Hematopoietic multipotent progenitor cell treated with erythropoietin and hydrocortisone succinate and interleukin-3 and kit ligand, for 8 days (in vitro differentiated cells): ENCODE data around the gene LHX3.

Source experiments
- DNase-seq: peaks from one replicate; pipeline ENCODE4 v3.0.0-alpha.2; 2015

Gene LHX3

GRCh38 chr9:136191099-136191959, 13.6 kb downstream of the LHX3 start:
- DNase-seq, result peak; percentile 68

DNA sequence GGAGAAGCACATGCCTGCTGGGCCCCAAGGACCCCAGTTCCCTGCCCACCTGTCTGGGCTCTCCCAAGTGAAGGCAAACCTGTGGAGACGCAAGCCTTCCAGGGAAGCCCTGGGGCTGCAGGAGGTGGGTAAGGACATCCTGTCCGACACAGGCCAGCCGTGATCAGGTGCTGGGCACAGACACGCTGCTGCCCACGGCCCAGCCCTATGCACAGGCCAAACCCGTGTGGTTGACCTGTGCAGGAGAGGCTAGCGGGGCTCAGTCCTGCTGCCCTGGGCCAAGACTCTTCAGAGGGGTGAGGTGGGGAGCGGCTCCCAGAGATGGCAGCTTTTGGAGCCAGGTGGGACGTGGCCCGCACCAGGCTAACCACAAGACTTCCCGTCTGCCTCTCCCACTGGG, 14.3 kb downstream of the LHX3 start:
- no peak for DNase-seq

- DNase-seq, result peak; percentile 85
Measured at GRCh38 chr9:136190237-136190601, 14.7 kb downstream of the LHX3 start.

DNA sequence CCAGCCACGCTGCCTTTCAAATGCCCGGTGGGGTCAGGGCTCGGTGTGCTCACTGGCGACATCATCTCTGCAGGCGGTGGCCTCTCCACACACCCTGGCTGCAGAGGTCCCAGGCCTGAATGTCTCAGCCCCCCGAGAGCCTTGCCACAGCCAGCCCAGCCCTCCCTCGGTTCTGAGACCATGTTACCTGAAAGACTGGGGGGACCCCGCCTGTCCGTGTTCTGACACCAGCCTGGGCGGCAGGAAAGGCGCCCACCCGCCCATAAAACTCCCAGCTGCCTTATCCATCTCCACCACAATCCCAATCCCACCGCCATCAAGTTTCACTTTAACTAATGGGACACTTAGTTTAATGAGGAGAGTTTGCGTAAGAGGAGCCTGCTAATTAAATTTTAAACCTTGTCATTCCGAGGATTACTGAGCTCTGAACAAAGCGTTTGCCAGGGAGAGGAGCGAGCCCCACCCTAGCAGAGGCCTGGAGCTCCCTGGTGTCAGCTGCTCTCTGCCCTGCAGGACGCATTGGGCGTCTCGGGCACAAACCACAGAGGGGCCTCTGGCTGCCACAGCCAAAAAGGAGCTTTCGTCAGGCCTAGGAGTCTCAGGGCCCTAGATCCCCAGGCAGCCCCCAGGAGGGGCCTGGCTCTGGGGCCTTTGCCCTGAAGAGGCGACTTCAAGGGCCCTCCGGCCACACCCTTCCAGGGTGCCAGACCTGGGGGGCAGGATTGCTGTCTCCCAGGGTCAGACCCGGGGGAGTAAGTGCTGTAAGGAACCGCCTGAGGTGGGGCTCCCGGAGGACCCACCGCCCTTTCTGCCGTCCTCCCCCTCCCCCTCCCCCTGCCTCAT, 15.3 kb downstream of the LHX3 start:
- DNase-seq, result peak; percentile 82

- peak; percentile 68 for DNase-seq
Measured at GRCh38 chr9:136187683-136188586, 17.0 kb downstream of the LHX3 start.

DNA sequence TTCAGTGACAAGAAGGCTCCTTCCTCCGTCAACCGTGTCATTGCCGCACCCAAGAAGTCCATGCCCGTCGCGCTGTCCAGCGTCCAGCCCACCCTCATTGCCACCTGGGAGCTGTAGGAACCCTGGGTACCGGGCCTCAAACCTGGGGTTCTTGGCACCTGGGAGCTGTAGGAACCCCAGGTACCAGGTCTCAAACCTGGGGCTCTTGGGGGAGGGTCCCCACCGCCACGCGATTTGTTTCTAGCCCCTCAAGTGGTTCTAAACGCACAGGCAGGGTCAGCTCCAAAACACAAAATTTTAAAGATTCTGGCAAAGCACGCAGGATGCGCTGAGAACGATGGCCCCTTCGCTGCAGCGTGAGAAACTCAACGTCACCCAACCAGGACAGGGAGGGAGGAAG, 17.7 kb downstream of the LHX3 start:
- DNase-seq, result no peak

GRCh38 chr9:136186386-136186785, 18.5 kb downstream of the LHX3 start:
- DNase-seq, result no peak

GRCh38 chr9:136185596-136186366, 19.1 kb downstream of the LHX3 start:
- no peak for DNase-seq

DNA sequence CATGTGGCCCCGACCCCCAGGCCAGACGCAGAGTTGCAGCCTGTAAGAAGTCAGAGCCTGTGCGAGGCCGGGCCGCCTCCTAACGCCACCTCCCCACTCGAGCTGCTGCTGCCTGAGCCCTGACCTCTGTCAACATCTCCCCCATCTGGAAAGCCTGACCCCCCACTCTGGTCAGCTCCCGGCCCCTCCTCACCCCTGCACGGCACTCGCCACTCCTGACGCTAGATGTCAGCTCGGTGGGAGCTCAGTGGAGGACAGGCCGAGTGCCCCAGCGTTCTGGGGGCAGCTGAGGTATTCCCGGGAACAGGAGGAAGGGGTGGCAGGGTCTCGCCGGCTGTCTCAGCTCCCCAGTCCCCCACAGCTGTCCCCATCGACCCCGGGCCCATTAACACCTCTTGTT, 19.9 kb downstream of the LHX3 start:
- no peak for DNase-seq

GRCh38 chr9:136182850-136183422, 22.0 kb downstream of the LHX3 start:
- no peak for DNase-seq

DNA sequence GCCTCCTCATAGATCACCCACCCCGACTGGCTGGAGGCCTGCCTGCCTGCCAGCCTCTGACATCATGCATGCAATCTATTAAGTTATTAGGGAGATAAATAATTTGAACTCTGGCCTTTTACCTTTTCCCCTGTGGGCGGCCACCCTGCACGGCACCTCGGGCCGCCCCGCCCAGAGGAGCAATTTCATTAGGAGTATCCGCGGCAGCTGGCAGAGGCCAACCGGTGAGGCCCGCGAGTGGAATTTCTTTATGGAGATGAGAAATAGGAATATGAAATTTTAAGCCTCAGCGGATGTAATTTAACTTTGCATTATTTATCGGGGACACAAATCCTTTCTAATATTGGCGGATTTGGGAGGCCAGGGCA, 22.5 kb downstream of the LHX3 start:
- DNase-seq, result no peak

DNA sequence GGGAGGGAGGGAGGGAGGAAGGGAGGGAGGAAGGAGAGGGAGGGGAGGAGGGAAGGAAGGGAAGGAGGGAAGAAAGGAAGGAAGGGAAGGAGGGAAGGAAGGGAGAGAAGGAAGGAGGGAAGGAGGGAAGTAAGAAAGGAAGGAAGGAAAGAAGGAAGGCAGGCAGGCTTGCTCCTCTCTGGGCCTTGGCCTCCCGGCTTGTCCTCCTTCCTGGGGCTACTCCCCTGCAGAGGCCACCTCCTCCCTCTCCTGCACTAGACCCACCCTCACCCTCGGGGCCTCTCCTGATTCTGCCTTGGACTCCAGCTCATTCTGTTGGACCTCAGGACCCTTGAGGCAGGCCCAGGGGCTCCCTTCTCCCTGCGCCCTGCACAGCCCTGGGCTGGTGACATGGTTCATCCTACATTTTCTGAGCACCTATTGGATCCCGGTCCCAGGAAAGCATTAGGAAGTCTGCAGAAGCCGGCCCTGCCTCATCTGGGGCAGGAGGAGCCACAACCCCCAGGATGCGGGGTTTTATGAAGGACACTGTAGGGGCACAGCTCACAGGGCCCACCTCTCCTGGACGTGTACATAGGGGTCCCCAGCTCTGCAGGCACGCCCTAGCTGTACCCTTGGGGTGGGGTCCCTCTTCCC, 23.0 kb downstream of the LHX3 start:
- DNase-seq, result no peak

- DNase-seq, result no peak
Measured at GRCh38 chr9:136180586-136180985, 24.3 kb downstream of the LHX3 start.

DNA sequence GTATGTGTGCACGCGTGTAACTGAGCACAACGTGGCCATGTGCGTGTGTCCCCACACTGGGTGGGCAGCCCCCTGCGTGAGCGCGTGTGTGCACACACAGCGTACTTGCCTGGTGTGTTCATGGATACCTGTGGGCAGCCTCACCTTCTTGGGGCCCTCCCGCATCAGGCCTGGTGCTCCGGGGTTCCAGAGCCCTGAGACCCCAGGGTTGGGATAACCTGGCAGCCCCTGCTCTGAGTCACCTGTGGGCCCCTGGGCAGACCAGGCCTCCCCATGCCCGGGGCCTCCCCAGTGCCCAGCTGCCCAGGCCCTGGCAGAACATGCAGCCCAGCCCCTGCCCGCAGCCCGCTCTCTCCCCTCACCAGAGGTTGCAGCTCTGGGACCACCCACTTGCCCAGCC, 25.2 kb downstream of the LHX3 start:
- DNase-seq, result no peak

GRCh38 chr9:136179101-136179616, 25.8 kb downstream of the LHX3 start:
- no peak for DNase-seq

- DNase-seq, result no peak
Measured at GRCh38 chr9:136178773-136179075, 26.2 kb downstream of the LHX3 start.

GRCh38 chr9:136178061-136178772, 26.7 kb downstream of the LHX3 start:
- DNase-seq, result no peak

DNA sequence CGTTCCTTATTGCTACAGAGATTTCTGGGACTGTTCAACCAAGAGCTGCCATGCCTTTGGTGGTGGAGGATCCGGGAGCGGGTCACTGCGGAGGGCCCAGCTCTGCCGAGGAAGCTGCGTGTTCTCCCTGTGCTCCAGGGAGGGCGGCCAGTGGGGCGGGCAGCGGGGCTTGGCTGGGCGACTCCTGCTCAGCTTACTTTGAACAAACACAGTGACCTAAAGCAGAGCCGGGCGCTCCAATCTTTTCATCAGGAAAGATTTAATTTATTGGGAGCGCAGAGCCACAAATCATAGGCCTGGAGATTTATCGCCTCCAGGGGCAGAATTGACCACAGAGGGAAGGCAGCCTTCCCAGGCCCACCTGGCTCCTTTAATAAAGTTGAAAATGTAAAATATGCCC, 27.7 kb downstream of the LHX3 start:
- no peak for DNase-seq

DNA sequence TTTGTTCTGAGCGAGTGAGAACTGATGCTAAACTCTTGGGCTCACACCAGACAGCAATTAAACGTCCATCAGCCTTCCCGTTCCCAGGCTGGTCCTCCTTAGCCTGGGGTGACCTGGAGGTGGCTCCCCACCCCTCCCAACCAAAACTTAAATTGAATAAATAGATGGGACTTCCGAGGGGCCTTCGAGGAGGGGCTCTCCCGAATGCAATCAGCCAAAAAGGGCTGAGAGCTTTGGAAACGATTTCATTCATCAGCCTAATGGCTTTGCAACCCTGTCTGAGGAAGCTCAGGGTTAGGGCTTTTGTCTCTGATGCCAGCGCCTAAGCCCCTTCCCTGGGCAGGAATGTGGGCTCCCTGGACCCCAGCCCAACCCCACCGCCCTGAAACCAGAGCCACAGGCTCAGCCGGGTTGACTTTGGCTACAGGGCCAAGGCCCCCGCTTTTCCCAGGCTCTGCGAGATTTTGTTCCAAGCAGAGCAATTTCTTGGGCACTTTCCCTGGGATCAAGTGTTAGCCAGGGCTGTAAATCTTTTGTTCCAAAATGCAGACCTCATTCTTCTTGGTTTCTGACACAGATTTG, 29.2 kb downstream of the LHX3 start:
- no peak for DNase-seq
